Measurements from ENCODE around the gene MAFF. TPM values are rescaled to one million over a fixed set of nuclear protein-coding genes. Genes with fewer than 3 reads are reported as not detected.
"Not testable (repeated sequence)": the region's sequence is repeated elsewhere in the genome, so short reads cannot be mapped to it uniquely, and the experiment has no call there.

MAFF gene
- total RNA-seq, 2 experiments from 2014 or later, result 8.5 to 8.6 TPM

GRCh38 chr22:38221908-38222796 is 20.4 kb downstream of the MAFF start:
- H3K27me3 Mint-ChIP-seq, result no peaks in the 10 kb centered on the region
- no peaks in the 10 kb centered on the region for H3K36me3 Mint-ChIP-seq
- no peak overlapping the region for H3K27ac Mint-ChIP-seq
- DNase-seq, result no peak
- H3K9me3 Mint-ChIP-seq, result no peaks in the 10 kb centered on the region
- peaks cover 16% of the 10 kb centered on the region for H3K4me1 Mint-ChIP-seq
- no peak overlapping the region for H3K4me3 Mint-ChIP-seq

GRCh38 chr22:38222797-38223119 is 21.0 kb downstream of the MAFF start:
- peaks cover 16% of the 10 kb centered on the region for H3K4me1 Mint-ChIP-seq
- no peaks in the 10 kb centered on the region for H3K27me3 Mint-ChIP-seq
- no peak overlapping the region for H3K27ac Mint-ChIP-seq
- H3K36me3 Mint-ChIP-seq, result no peaks in the 10 kb centered on the region
- H3K4me3 Mint-ChIP-seq, result no peak overlapping the region
- DNase-seq, result no peak
- H3K9me3 Mint-ChIP-seq, result no peaks in the 10 kb centered on the region

- Mint-ChIP-seq H3K9me3 (no peaks in the 10 kb centered on the region), H3K27me3 (no peaks in the 10 kb centered on the region), H3K4me1 (peaks cover 9% of the 10 kb centered on the region), H3K36me3 (no peaks in the 10 kb centered on the region), H3K27ac (no peak overlapping the region), H3K4me3 (no peak overlapping the region)
- no peak for DNase-seq
These were observed 21.6 kb downstream of the MAFF start for GRCh38 chr22:38223289-38223960.

- no peak for DNase-seq
- peaks cover 4% of the 10 kb centered on the region for H3K36me3 Mint-ChIP-seq
These were observed 25.3 kb downstream of the MAFF start for GRCh38 chr22:38226853-38227649.

GRCh38 chr22:38228326-38228872 is 26.6 kb downstream of the MAFF start:
- no peaks in the 10 kb centered on the region for H3K9me3 Mint-ChIP-seq
- no peak overlapping the region for H3K4me3 Mint-ChIP-seq
- H3K36me3 Mint-ChIP-seq, result peaks cover 4% of the 10 kb centered on the region
- no peak for DNase-seq
- H3K27me3 Mint-ChIP-seq, result no peaks in the 10 kb centered on the region
- no peak overlapping the region for H3K27ac Mint-ChIP-seq
- no peaks in the 10 kb centered on the region for H3K4me1 Mint-ChIP-seq

More at GRCh38 chr22:38226853-38227649, 25.3 kb downstream of the MAFF start:
- no peaks in the 10 kb centered on the region for H3K4me1 Mint-ChIP-seq
- H3K27me3 Mint-ChIP-seq, result no peaks in the 10 kb centered on the region
- H3K4me3 Mint-ChIP-seq, result no peak overlapping the region
- no peak overlapping the region for H3K27ac Mint-ChIP-seq
- no peaks in the 10 kb centered on the region for H3K9me3 Mint-ChIP-seq

- Mint-ChIP-seq H3K4me3 (no peak overlapping the region), H3K4me1 (no peaks in the 10 kb centered on the region), H3K9me3 (no peaks in the 10 kb centered on the region), H3K27ac (no peak overlapping the region), H3K36me3 (peaks cover 4% of the 10 kb centered on the region), H3K27me3 (no peaks in the 10 kb centered on the region)
- DNase-seq, result no peak
These were observed 27.3 kb downstream of the MAFF start for GRCh38 chr22:38228873-38229740.

- Mint-ChIP-seq H3K9me3 (no peaks in the 10 kb centered on the region), H3K36me3 (peaks cover 4% of the 10 kb centered on the region), H3K4me1 (no peaks in the 10 kb centered on the region), H3K4me3 (no peak overlapping the region), H3K27ac (no peak overlapping the region), H3K27me3 (no peaks in the 10 kb centered on the region)
- peak; percentile 18 for DNase-seq
These were observed 28.5 kb downstream of the MAFF start for GRCh38 chr22:38230108-38230825.

- no peak overlapping the region for H3K27ac Mint-ChIP-seq
- no peak overlapping the region for H3K4me3 Mint-ChIP-seq
- H3K4me1 Mint-ChIP-seq, result no peaks in the 10 kb centered on the region
- no peaks in the 10 kb centered on the region for H3K27me3 Mint-ChIP-seq
- H3K36me3 Mint-ChIP-seq, result peaks cover 4% of the 10 kb centered on the region
- no peak for DNase-seq
- H3K9me3 Mint-ChIP-seq, result no peaks in the 10 kb centered on the region
These were observed 29.1 kb downstream of the MAFF start for GRCh38 chr22:38230916-38231315.

- no peaks in the 10 kb centered on the region for H3K4me1 Mint-ChIP-seq
- no peaks in the 10 kb centered on the region for H3K27me3 Mint-ChIP-seq
- no peak overlapping the region for H3K4me3 Mint-ChIP-seq
- H3K9me3 Mint-ChIP-seq, result no peaks in the 10 kb centered on the region
- H3K36me3 Mint-ChIP-seq, result peaks cover 4% of the 10 kb centered on the region
- no peak for DNase-seq
- H3K27ac Mint-ChIP-seq, result no peak overlapping the region
These were observed 30.4 kb downstream of the MAFF start for GRCh38 chr22:38232196-38232595.

GRCh38 chr22:38233427-38233826 is 31.6 kb downstream of the MAFF start:
- Mint-ChIP-seq H3K4me3 (no peak overlapping the region), H3K27me3 (no peaks in the 10 kb centered on the region), H3K9me3 (no peaks in the 10 kb centered on the region), H3K4me1 (no peaks in the 10 kb centered on the region), H3K27ac (no peak overlapping the region), H3K36me3 (peaks cover 4% of the 10 kb centered on the region)
- DNase-seq, result no peak

- not testable (repeated sequence) for H3K4me3 Mint-ChIP-seq
These were observed 32.1 kb downstream of the MAFF start for GRCh38 chr22:38233856-38234255.

GRCh38 chr22:38235240-38235850 is 33.6 kb downstream of the MAFF start:
- no peak for DNase-seq
- Mint-ChIP-seq H3K36me3 (peaks cover 7% of the 10 kb centered on the region), H3K9me3 (no peaks in the 10 kb centered on the region), H3K27ac (no peak overlapping the region), H3K4me1 (no peaks in the 10 kb centered on the region), H3K4me3 (no peak overlapping the region), H3K27me3 (no peaks in the 10 kb centered on the region)

More at GRCh38 chr22:38233856-38234255, 32.1 kb downstream of the MAFF start:
- not testable (repeated sequence) for H3K27me3 Mint-ChIP-seq, DNase-seq, H3K9me3 Mint-ChIP-seq, H3K36me3 Mint-ChIP-seq, H3K27ac Mint-ChIP-seq, H3K4me1 Mint-ChIP-seq

GRCh38 chr22:38236786-38237185 is 35.0 kb downstream of the MAFF start:
- Mint-ChIP-seq H3K27ac (no peak overlapping the region), H3K4me1 (peaks cover 3% of the 10 kb centered on the region), H3K36me3 (peaks cover 3% of the 10 kb centered on the region), H3K9me3 (no peaks in the 10 kb centered on the region), H3K27me3 (no peaks in the 10 kb centered on the region), H3K4me3 (no peak overlapping the region)
- DNase-seq, result no peak
